GM12872 (cell line): ENCODE measurements around the gene FBN3.

Experiments used
- TF ChIP-seq, protein P1 (sequence below): IDR thresholded peaks from 3 replicates; pipeline ENCODE4 v1.5.1; 2011; ENCODE audit warnings: low read depth, mild to moderate bottlenecking, low read length, moderate library complexity; ENCODE audit not compliant: insufficient read depth

The FBN3 gene

DNA sequence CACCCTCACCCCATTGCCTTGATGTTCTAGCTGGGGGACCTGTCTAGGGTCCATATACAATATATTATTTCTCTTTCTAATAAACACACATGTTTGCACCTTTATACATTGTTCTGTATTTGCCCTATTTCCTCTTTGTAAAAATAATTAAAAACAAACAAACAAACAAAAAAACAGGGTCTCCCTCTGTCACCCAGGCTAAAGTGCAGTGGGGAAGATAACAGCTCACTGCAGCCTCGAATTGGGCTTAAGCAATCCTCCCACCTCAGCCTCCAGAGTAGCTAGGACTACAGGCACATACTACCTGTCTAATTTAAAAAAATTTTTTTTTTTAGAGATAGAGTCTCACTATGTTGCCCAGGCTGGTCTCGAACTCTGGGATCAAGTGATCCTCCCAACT lies 5.9 kb upstream of the FBN3 start:
- TF ChIP-seq, protein P1, sequence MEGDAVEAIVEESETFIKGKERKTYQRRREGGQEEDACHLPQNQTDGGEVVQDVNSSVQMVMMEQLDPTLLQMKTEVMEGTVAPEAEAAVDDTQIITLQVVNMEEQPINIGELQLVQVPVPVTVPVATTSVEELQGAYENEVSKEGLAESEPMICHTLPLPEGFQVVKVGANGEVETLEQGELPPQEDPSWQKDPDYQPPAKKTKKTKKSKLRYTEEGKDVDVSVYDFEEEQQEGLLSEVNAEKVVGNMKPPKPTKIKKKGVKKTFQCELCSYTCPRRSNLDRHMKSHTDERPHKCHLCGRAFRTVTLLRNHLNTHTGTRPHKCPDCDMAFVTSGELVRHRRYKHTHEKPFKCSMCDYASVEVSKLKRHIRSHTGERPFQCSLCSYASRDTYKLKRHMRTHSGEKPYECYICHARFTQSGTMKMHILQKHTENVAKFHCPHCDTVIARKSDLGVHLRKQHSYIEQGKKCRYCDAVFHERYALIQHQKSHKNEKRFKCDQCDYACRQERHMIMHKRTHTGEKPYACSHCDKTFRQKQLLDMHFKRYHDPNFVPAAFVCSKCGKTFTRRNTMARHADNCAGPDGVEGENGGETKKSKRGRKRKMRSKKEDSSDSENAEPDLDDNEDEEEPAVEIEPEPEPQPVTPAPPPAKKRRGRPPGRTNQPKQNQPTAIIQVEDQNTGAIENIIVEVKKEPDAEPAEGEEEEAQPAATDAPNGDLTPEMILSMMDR, result no peak

DNA sequence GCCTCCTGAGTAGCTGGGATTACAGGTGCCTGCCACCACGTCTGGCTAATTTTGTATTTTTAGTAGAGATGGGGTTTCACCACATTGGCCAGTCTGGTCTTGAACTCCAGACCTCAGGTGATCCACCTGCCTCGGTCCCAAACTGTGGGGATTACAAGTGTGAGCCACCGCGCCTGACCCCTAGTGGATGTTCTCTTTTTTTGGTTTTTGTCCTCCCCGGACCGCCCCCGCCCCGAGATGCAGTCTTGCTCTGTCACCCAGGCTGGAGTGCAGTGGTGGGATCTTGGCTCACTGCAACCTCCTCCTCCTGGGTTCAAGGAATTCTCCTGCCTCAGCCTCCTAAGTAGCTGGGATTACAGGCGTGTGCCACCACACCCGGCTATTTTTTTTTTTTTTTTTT lies 4.6 kb upstream of the FBN3 start:
- TF ChIP-seq, protein P1, result peak; percentile 40; the same call in 2 of the 3 replicates

DNA sequence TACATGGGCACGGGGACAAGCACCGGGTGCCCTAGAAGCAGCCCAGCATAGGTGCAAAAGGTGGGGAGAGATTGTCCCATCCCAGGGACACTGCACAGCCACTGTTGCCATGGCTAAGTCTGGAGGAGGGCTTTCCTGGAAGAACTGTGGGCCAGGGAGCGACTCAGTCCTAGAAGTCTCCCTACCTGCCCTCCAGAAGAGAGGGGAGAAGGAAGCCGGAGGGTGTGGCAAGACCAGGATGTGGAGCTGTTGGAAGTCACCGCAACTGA lies 2.3 kb upstream of the FBN3 start:
- TF ChIP-seq, protein P1, result no peak

DNA sequence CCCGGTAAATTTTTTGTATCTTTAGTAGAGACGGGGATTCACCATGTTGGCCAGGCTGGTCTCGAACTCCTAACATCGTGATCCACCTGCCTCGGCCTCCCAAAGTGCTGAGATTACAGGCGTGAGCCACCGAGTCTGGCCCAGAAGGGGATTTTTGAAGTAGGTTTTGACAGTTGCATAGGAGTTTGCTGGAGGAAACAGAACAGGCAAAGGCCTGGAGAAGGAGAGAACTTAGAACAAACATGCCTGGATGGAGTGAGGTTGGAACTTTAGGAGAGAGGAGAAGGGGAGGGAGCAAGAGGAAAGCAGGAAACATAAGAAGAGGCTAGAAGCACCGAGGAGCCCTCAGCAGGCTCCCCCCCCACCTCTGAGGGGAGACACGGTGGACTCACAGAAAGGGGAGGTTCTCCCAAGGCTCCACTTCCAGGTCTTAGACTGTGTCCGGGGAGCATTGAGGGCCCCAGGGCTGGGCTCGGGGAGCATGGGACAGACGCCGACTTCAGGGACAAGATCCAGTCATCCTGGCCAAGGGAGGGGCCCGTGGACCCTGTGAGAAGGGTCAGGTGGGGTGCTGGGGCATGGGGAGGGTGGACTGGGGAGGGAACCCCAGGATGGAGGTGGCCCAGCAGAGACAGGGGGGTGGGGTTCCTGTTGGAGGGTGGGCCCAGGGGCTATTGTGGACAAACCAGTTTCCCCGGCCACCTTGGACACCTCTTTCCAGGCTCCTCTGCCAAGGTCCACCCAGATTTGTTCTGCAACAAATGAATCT lies 1.8 kb upstream of the FBN3 start:
- TF ChIP-seq, protein P1, result no peak

DNA sequence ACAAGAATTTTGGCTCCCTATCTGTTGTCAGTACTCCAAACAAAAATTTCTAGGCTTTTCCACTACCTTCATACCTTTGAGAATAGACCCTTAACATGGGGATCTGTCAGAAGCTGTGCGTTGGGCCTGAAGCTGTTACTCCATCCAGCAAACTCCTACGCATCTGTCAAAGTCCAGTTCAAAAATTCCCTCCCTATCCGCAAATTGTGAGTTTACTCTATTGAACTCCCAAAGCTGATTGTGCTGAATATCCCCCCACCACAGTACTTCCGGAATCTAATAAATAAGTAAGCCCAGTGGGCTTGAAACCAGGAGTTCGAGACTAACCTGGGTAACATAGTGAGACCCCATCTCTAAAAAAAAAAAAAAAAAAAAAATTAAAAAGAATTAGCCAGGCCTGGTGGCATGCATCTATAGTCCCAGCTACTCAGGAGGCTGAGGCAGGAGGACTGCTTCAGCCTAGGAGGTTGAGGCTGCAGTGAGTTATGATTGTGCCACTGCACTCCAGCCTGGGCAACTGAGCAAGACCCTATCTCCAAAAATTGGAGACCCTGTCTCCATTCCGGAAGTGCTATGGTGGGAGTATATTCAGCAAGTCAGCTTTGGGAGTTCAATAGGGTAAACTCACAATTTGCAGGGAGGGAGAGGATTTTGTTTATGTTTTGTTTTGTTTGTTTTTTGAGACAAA lies 930 bp upstream of the FBN3 start:
- TF ChIP-seq, protein P1, result no peak

DNA sequence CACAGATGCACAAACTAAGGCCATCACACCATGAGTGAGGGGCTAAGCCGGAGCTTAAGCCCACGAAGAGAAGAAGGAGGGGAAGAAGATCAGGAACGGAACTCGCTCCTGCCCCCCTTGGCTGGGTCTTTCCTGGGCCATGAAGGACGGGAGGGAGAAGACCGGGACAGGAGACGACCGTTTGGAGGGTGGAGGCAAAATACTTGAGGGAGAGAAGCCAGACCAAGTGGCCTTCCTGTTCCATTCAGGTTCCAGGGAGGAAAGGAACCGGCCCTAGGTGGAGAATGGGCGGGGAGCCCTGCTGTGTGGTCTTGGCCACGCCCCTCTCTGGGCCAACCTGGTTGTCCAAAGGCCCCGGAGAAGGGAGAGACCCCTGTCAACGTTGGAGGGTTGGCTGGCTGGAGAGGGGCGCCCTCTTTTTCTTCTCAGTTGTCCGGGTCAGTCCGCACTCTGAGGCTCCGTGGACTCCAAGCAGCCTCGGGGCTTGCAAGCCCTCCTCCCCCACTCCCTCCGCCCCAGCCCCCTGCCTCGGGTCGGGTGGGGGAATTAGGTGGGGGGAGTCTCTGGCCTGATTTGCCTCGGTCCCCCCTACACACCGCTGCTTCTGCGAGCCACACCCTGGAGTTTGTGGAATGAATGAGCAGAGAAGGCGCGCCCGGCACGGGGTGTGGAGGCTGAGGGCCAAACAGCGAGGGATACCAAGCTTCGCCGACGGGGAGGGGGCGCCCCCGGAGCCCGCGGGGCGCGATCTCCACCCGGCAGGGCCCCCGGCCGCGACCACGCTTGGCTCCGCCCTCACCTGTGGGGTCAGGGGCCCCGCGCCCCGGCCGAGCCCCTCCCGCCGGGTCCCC lies 757 bp downstream of the FBN3 start:
- TF ChIP-seq, protein P1, result no peak

DNA sequence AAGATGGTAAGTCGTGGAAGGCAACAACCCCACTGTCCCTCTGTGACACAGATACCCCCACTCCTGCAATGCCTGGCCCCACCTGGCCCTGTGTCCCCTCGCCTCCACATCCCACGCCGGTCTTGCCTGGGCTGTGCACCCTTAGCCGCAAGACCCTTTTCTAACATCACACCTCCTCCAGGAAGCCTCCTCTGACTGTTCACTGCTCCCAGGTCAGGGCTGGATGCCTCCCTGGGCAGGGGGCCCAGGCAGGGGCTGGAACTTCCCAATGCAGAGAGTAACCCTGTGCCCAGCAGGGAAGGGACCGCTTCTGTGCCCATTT lies 1.3 kb downstream of the FBN3 start:
- TF ChIP-seq, protein P1, result no peak
